ENCODE results near the gene MSANTD4. TPM values are rescaled to one million over a fixed set of nuclear protein-coding genes. Genes with fewer than 3 reads are reported as not detected.

Gene MSANTD4
- total and polyA plus RNA-seq, 2 donors (not counting 1 experiment from before 2014, with no cell fraction given) = 2.4 to 20.0 TPM

- peaks cover 6% of the 10 kb centered on the region for H3K27me3 Mint-ChIP-seq
- no peaks in the 10 kb centered on the region for H4K20me1 ChIP-seq (ENCODE audit: control insufficient read depth, insufficient read depth, low read length, poor library complexity, severe bottlenecking)
- H3K9me3 ChIP-seq (ENCODE audit: control extremely low read depth in 1 of 3, control insufficient read depth in 2 of 3, insufficient read depth in 1 of 3, low read length in 2 of 3) = no peaks in the 10 kb centered on the region
- H3K27ac Mint-ChIP-seq = no peak overlapping the region
- H3K27ac ChIP-seq (ENCODE audit: low read length in 2 of 2) = no peak overlapping the region
- H3K4me1 ChIP-seq (ENCODE audit: control insufficient read depth in 2 of 2, insufficient read depth in 2 of 2, low read length in 2 of 2) = no peaks in the 10 kb centered on the region
- no peaks in the 10 kb centered on the region for H3K79me2 ChIP-seq (ENCODE audit: control insufficient read depth, insufficient read depth, low read length)
- H3K4me3 ChIP-seq (ENCODE audit: control extremely low read depth in 1 of 5, extremely low read depth in 1 of 5, insufficient read depth in 1 of 5, low read depth in 2 of 5, low read length in 4 of 5) = no peak overlapping the region
- no peak overlapping the region for H2AFZ ChIP-seq (ENCODE audit: insufficient read depth, low read depth, low read length, poor library complexity, severe bottlenecking)
- TF ChIP-seq EZH2 (IDR thresholded peaks at IDR 0.05; ENCODE audit: borderline replicate concordance, insufficient read depth, low read depth, low read length, poor library complexity, severe bottlenecking) = no peak
- TF ChIP-seq CTCF (IDR thresholded peaks at IDR 0.05) = no peak
- H3K4me3 Mint-ChIP-seq = no peak overlapping the region
- ChIA-PET CTCF (no interaction called here), POLR2A (no interaction called here)
- no peak overlapping the region for H3K4me2 ChIP-seq (replicated peaks; ENCODE audit: low read depth, low read length, poor library complexity, severe bottlenecking)
- ATAC-seq (ENCODE audit: low read depth) (no peak), DNase-seq (no peak)
- no CpG with 5 or more reads among the region's 2 CpGs for WGBS (ENCODE audit: insufficient coverage)
- intact Hi-C loops (cut with micrococcal nuclease) = no loop called here
- H3K9me3 Mint-ChIP-seq (ENCODE audit: insufficient read depth) = no peaks in the 10 kb centered on the region
- H3K9ac ChIP-seq (ENCODE audit: low read length) = no peak overlapping the region
- H3K27me3 ChIP-seq (replicated peaks in 1 of 4; ENCODE audit: control extremely low read depth in 1 of 4, control insufficient read depth in 3 of 4, insufficient read depth in 4 of 4, low read length in 3 of 4) = no peaks in the 10 kb centered on the region
- no peaks in the 10 kb centered on the region for H3K36me3 ChIP-seq (replicated peaks in 1 of 2; ENCODE audit: control extremely low read depth in 1 of 2, control insufficient read depth in 1 of 2, extremely low read depth in 1 of 2, insufficient read depth in 2 of 2, low read length in 1 of 2)
- no peaks in the 10 kb centered on the region for H3K4me1 Mint-ChIP-seq
These were observed 29.1 kb upstream of the MSANTD4 start for GRCh38 chr11:106051103-106051502.

- DNase-seq = no peak
- TF ChIP-seq EZH2 (IDR thresholded peaks at IDR 0.05; ENCODE audit: borderline replicate concordance, insufficient read depth, low read depth, low read length, poor library complexity, severe bottlenecking) (no peak), CTCF (IDR thresholded peaks at IDR 0.05) (no peak)
- Mint-ChIP-seq H3K4me3 (no peak overlapping the region), H3K4me1 (no peaks in the 10 kb centered on the region), H3K27ac (no peak overlapping the region), H3K9me3 (ENCODE audit: insufficient read depth) (no peaks in the 10 kb centered on the region), H3K27me3 (peaks cover 6% of the 10 kb centered on the region)
- H3K9me3 ChIP-seq (ENCODE audit: control extremely low read depth in 1 of 3, control insufficient read depth in 2 of 3, insufficient read depth in 1 of 3, low read length in 2 of 3) = no peaks in the 10 kb centered on the region
- H2AFZ ChIP-seq (ENCODE audit: insufficient read depth, low read depth, low read length, poor library complexity, severe bottlenecking) = no peak overlapping the region
- H3K27me3 ChIP-seq (replicated peaks in 1 of 4; ENCODE audit: control extremely low read depth in 1 of 4, control insufficient read depth in 3 of 4, insufficient read depth in 4 of 4, low read length in 3 of 4) = no peaks in the 10 kb centered on the region
- H4K20me1 ChIP-seq (ENCODE audit: control insufficient read depth, insufficient read depth, low read length, poor library complexity, severe bottlenecking) = no peaks in the 10 kb centered on the region
- no peak overlapping the region for H3K4me3 ChIP-seq (ENCODE audit: control extremely low read depth in 1 of 5, extremely low read depth in 1 of 5, insufficient read depth in 1 of 5, low read depth in 2 of 5, low read length in 4 of 5)
- no peak overlapping the region for H3K4me2 ChIP-seq (replicated peaks; ENCODE audit: low read depth, low read length, poor library complexity, severe bottlenecking)
- ChIA-PET CTCF (no interaction called here), POLR2A (no interaction called here)
- no CpG with 5 or more reads among the region's 5 CpGs for WGBS (ENCODE audit: insufficient coverage)
- H3K4me1 ChIP-seq (ENCODE audit: control insufficient read depth in 2 of 2, insufficient read depth in 2 of 2, low read length in 2 of 2) = no peaks in the 10 kb centered on the region
- ATAC-seq (ENCODE audit: low read depth) = no peak
- no peaks in the 10 kb centered on the region for H3K79me2 ChIP-seq (ENCODE audit: control insufficient read depth, insufficient read depth, low read length)
- no peak overlapping the region for H3K9ac ChIP-seq (ENCODE audit: low read length)
- H3K27ac ChIP-seq (ENCODE audit: low read length in 2 of 2) = no peak overlapping the region
- intact Hi-C loops (cut with micrococcal nuclease) = no loop called here
- no peaks in the 10 kb centered on the region for H3K36me3 ChIP-seq (replicated peaks in 1 of 2; ENCODE audit: control extremely low read depth in 1 of 2, control insufficient read depth in 1 of 2, extremely low read depth in 1 of 2, insufficient read depth in 2 of 2, low read length in 1 of 2)
These were observed 27.9 kb upstream of the MSANTD4 start for GRCh38 chr11:106049727-106050476.

All from B cell (primary cell).